GM18907 (cell line): ENCODE results near the gene ZNHIT1.
"Not testable (repeated sequence)": the region's sequence is repeated elsewhere in the genome, so short reads cannot be mapped to it uniquely, and the experiment has no call there.

Experiments used
- ATAC-seq: cut with Tn5 transposase; IDR thresholded peaks from one replicate; pipeline ENCODE4 v1.9.1; 2021; ENCODE audit warnings: mild to moderate bottlenecking, moderate library complexity; ENCODE audit not compliant: unreplicated experiment

Gene ZNHIT1

DNA sequence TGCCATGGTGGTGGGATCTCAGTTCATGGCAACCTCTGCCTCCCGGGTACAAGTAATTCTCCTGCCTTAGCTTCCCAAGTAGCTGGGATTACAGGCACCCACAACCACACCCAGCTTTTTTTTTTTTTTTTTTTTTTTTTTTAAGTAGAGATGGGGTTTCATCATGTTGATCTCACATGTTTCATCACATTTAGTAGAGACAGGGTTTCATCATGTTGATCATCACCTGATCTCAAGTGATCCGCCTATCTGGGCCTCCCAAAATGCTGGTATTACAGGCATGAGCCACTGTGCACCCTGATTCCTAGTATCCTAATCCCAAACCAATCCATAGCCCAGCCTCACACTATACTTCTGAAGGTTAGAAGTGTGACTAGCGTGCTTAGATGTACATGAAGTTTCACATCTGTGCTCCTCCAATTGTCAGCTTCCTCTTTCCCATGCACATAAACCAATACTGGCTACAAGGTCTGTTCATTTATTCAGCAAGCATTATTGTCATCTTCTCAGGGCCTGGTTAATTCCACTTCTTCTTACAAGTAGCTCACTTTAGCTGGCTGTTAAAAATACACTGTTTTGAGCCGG, 31.0 kb upstream of the ZNHIT1 start:
- no peak for ATAC-seq

DNA sequence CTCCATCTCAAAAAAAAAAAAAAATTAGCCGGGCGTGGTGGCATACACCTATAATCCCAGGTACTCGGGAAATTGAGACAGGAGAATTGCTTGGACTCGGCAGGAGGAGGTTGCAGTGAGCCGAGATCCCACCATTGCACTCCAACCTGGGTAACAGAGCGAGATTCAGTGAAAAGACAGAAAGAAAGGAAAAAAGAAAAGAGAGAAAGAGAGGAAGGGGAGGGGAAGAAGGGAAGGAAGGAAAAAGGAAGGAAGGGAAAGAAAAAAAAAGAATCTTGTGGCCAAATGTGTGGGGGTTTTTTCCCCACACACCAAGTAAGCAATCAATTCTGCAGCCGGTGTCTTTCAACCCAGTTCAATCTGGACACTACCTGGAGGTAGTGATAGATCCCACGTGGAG, 28.9 kb upstream of the ZNHIT1 start:
- ATAC-seq, result no peak

DNA sequence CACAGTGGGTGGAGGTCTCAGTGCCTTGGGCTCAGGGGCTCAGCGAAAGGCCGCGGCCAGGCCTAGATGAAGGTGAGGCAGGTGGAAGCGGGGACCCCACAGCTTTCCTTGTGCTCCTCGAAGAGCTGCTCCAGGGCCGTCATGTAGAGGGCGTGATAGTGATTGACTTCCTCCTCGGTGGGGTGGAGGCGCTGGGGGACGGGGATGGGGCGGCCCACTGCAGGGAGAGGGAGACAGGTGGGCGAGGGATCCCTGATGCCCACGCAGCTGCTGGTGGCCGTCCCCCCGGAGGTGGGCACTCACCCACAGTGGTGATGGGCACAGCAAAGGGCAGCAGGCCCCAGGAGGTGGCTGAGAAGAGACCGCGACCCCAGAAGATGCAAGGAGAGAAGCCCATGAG, 22.1 kb upstream of the ZNHIT1 start:
- ATAC-seq, result no peak

GRCh38 chr7:101197991-101198390, 20.0 kb upstream of the ZNHIT1 start:
- no peak for ATAC-seq

DNA sequence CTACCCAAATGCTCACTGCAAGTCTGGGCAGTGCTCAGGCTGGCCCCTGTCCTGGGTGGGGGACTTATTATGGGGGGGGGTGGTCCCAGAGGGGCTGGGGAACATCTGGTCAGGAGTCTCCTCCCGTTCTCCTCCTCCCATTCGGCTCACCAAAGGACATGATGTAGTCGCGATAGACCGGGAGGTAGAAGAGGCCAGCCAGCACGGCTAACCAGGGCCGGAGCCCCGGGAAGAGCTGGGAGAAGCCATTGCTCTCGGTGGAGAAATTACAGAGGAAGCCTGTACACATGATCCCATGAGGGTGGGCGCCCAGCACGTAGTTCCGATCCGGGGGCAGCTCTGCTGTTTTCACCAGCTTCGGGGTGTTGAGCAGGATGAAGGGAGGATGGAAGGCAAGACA, 19.5 kb upstream of the ZNHIT1 start:
- no peak for ATAC-seq

DNA sequence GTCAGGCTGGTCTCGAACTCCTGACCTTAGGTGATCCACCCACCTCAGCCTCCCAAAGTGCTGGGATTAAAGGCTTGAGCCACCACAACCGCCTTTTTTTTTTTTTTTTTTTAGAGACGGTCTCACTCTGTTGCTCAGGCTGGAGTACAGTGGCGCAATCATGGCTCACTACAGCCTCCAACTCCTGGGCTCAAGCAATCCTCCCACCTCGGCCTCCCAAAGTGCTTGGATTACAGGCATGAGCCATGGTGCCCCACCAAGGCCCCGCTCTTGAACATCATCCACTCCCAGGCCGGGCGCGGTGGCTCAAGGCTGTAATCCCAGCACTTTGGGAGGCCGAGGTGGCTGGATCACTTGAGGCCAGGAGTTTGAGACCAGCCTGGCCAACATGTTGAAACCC, 18.4 kb upstream of the ZNHIT1 start:
- not testable (repeated sequence) for ATAC-seq

DNA sequence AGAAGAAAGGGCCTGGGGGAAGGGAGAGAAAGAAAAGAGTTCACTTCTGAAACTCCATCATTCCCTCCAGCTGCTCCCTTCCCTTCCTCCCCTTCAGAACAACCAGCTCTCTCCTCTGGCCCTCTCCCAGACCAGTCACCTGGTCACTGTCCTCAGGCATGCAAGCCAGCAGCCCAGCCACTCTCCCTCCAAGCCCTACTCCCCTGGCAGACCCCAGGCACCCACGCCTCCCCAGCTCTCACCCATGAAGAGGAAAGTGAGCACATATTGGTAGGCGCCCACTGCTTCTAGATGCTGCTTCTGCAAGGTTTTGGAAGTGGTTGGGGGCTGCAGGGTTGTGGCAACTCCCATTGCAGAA, 17.5 kb upstream of the ZNHIT1 start:
- ATAC-seq, result no peak

- ATAC-seq, result no peak
Observed at GRCh38 chr7:101200862-101201599, 16.9 kb upstream of the ZNHIT1 start, which contains the start of gene MOGAT3. Gene MOGAT3 (minus strand): TSS chr7:101201036. CDS start chr7:101200854, 182 bp downstream.

- ATAC-seq, result no peak
Observed at GRCh38 chr7:101201695-101202602, 16.0 kb upstream of the ZNHIT1 start.

DNA sequence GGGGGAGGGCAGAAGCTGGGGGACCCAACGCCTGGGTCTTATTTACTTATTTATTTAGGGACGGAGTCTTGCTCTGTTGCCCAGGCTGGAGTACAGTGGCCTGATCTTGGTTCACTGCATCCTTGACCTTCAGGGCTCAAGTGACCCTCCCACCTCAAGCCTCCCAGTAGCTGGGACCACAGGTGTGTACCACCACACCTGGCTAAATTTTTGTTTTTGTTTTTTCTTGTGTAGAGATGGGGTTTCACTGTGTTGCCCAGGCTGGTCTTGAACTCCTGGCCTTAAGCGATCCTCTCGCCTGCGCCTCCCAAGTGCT, 15.4 kb upstream of the ZNHIT1 start:
- no peak for ATAC-seq

DNA sequence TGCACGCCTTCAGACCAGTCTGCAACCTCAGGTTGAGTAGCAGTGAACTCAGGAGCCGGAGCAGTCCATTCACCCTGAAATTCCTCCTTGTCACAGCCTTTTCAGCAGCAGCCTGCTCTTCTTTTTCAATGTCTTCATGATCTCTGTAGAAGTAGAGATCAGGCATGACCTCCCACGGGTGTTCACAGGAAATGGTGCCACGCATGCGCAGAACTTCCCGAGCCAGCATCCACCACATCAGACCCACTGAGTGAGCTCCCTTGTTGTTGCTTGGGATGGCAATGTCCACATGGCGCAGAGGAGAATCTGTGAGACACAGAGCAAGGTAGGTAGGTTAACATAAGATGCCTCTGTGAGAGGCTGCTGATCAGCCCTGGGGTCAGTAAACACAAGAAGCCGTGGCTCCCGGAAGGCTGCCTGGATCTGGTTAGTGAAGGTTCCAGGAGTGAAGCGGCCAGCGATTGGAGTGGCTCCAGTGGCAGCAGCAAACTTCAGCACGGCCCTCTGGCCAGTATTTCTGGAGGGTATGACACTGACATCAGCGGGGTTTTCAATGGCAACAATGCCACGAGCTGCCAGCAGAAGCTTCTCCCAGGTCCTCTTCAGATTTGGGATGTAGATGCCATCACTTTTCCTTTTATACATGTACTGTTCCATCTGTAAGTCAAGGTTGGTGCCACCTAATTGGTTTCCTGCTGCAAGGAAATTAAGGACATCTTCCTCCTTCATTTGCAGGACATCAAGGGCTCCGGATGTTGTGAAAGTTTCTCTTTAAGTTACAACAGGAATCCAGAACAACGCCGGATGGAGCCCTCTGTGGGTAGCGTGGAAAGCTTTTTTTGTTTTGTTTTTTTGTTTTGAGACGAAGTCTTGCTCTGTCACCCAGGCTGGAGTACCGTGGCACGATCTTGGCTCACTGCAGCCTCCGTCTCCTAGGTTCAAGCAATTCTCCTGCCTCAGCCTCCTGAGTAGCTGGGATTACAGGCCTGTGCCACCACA, 13.9 kb upstream of the ZNHIT1 start:
- not testable (repeated sequence) for ATAC-seq

DNA sequence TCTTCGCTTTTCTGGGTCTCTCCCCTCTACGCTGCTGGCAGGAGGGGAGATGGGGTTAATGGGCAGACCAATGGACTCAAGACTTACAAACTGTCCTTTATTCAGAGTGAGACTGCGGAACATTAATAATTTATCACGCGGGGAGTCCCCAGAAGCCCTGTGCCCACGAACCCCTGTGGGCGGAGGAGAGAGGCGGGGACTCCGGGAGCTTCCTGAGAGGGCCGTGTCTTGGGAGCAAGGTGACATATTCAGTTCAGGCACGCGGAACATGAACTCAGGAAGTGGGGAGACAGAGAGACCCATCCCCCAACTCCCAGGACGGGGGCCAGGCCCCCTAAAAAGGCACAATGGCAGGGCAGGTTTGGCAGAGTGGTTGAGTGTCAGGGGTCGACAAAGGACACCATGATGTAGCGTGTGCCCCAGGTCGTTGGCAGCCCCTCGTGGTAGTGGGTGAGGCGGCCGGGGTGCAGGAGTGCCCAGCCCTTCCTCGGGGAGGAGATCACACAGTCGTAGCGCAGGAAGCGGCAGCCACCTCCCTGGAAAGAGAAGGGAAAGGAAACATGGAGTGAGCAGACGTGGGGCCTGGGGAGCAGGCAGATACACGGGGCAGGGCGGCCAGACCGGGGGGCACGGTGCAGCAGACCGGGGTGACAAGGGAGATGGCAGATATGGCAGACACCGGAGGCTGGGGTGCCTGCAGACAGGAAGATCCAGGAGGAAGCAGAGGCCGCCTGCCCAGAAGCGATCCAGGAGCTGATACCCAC, 11.9 kb upstream of the ZNHIT1 start:
- no peak for ATAC-seq

DNA sequence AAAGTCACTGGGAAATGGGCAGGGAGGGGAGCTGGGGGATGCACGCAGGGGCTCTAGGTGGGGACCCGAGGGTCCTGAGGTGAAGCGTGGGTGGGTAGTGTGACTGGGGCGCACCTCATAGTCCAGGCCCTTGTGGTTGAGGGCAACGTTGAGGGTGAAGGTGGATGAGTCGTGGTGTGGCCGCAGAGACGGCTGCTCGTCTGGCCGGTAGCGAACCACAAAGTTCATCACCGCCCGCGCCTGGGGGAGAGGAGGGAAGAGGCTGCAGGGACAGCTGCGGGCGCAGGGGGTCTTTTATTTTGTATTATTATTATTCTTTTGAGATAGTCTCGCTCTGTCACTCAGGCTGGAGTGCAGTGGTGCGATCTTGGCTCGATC, 11.3 kb upstream of the ZNHIT1 start:
- no peak for ATAC-seq

DNA sequence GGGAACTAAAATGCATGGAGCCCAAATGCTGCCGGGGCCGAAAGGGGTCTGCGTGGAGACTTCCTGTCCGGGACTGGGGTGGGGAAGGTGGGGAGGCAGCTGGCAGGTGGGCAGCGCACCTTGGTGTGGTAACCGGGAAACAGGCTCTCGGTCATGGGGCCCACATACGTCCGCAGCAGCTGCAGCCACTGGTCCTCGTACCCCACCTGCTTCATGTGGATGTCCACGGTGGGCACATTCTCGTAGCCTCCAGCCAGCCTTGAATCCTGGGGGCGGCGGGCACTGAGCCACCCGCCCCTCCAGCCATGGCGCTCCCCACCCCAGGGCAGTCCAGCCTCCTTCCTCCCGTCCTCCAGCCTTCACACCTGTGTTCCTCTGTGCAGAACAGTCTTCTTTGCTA, 10.5 kb upstream of the ZNHIT1 start:
- no peak for ATAC-seq

- ATAC-seq, result no peak
Observed at GRCh38 chr7:101208794-101209193, 9.2 kb upstream of the ZNHIT1 start.

GRCh38 chr7:101210143-101210542, 7.8 kb upstream of the ZNHIT1 start:
- ATAC-seq, result no peak

DNA sequence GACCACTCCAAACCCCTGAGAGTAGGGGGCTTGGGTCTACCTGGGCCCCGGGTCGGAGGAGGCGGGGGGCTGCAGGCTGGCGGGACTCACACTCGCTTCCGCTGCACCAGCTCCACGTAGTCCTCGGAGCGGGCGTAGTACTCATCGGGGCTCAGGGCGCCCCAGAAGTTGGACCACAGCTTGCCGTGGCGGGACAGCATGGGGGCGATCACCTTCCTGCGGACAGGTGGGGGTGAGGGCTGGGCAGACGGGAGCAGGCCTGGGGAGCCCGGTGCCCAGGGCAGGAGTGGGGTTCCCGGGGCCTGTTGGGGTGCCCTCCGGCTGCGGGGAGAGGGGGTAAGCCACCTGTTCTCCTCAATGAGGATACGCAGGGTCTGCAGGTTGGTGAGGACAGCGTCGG, 6.5 kb upstream of the ZNHIT1 start:
- no peak for ATAC-seq

DNA sequence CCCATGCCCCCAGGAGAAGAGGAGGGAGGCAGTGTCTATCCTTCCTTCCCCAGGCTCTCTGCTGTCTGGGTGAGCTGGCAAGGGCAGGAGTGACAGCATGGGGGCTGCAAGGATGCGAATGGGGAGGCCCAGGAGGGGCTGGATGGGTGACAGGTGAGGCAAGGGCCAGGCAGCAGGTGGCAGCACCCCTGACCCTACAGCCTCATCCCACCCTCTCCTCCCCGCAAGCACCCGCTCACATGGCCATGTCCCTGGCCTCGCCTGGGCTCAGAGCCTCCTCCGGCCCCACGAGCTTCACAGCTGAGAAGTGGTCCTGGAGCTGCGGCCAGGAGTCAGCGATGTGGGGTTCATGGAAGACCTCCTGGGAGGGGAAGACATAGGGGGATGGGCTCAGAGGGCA, 6.0 kb upstream of the ZNHIT1 start:
- no peak for ATAC-seq

DNA sequence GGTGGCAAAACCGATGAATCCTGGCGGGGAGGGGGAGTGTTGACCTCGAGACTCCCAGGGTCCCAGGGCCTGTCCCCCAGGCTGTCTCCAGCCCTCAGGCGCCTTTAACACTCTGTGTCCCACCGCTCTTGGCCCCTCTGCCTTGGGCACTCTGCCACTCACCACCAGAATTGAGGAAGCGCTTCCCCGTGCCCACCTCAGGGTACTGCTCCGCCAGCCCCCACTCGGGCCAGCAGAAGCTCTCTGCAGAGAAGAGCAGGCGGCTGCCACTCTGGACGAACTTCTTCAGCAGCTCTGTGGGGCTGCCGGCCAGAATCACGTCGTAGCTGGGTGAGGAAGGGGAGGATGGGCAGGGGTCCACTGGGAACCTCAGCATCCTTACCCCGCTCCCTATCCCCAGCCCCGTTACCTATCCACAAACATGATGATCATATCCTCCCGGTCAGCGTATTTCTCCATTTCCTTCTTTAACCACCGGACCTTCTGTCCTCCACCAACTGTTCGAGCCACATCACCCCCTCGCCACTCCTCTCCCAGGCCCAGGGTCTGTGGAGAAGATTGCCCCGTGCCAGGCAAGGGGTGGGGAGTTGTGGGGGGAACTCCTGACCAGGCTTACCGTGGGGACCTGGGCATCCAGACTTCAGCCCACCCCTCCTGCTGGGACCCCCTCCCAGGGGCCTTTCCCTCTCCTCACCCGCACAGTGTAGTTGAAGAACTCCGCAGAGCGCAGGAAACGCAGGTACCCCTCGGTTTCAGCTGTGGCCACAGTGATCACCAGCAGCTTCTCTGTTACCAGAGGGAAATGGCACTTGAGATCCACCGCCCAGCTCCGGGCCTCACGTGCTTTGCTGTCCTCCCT, 1.7 kb upstream of the ZNHIT1 start:
- ATAC-seq, result no peak
